Measurements from ENCODE around the gene KCNH1.
A peak's percentile ranks its signal among the peaks of the same experiment; 100 is the strongest.

Gene KCNH1

DNA sequence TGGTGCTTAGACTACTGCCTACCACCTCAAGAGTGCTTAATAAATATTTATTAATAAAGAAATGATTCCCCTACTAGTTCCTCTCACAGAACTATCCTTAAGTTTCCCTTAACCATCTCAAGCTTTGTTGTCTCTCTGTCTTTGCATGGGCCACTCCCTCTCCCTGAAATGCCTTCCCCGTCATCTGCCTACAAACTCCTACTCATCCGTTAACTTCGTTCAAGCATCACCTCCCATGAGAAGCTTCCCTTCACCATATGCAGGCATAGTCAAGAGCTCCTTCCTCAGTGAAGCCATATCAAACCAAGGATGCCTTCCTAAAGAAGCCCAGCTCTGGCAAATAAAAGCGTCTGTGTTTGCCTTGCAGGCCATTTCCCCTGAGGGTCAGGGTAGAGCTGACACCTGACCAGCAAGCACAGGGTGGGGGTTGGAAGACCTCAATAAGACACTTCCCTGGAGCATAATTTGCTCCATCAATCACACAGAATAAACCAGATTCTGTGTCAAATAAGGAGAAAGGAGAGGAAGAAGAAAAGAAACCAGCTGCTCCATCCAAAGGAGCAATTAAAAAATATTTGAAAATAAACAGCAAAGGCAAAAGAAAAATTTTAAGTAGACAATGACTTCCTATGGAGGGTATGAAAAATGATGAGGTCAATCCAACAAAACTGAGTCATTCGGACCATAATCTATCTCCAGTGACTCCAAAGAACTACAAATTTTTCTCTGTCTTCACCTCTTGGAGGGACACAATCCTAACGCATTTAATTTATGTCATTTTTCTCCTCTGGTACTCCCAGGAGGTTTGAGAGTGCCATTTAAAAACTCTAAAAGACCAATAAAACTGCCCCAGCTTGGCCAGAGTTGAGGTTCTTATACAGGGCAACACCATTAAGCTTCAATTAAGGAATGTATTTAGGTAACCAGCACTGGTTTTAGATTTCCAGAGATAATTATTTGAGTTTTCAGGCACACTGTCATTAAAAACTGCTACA, 303.6 kb downstream of the KCNH1 start:
- TF ChIP-seq, protein P1, sequence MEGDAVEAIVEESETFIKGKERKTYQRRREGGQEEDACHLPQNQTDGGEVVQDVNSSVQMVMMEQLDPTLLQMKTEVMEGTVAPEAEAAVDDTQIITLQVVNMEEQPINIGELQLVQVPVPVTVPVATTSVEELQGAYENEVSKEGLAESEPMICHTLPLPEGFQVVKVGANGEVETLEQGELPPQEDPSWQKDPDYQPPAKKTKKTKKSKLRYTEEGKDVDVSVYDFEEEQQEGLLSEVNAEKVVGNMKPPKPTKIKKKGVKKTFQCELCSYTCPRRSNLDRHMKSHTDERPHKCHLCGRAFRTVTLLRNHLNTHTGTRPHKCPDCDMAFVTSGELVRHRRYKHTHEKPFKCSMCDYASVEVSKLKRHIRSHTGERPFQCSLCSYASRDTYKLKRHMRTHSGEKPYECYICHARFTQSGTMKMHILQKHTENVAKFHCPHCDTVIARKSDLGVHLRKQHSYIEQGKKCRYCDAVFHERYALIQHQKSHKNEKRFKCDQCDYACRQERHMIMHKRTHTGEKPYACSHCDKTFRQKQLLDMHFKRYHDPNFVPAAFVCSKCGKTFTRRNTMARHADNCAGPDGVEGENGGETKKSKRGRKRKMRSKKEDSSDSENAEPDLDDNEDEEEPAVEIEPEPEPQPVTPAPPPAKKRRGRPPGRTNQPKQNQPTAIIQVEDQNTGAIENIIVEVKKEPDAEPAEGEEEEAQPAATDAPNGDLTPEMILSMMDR (IDR thresholded peaks at IDR 0.05; ENCODE audit: low read depth, low read length): no peak
- DNase-seq (ENCODE audit: low read depth, low spot score): no peak
- H3K4me3 ChIP-seq (ENCODE audit: low read depth, low read length): no peak overlapping the region
- in situ Hi-C loops (cut with HindIII; ENCODE audit: low sequenced_read_pairs): no loop called here

DNA sequence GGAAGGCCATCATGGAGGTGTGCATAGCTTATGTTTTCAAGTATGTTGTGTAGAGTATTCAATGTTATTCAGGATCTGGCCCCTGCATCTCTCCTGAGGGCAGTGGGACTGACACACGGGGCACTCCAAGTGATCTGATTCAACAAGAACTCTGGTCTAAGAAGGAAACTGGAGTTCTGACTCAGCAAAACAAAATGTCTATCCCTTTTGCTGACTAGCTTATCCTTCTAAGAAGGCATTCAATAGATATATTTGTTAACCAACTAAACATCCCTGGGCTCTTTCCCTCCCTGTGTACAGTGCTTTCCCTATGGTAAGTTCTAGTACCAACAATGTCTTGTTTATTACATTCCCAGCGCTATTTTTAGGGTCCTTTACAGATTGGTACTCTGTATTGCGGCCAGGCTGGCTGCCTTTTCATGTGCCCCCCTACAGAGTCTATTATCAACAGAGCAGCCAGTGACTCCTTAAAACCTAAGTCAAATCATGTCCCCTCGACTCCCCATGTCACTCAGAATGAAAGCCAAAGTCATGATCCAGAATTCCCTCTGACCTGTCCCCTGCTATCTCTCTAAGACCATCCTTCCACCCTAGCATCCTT, 304.9 kb downstream of the KCNH1 start:
- in situ Hi-C loops (cut with HindIII; ENCODE audit: low sequenced_read_pairs): no loop called here
- TF ChIP-seq, protein P1 (IDR thresholded peaks at IDR 0.05; ENCODE audit: low read depth, low read length): no peak
- DNase-seq (ENCODE audit: low read depth, low spot score): no peak

DNA sequence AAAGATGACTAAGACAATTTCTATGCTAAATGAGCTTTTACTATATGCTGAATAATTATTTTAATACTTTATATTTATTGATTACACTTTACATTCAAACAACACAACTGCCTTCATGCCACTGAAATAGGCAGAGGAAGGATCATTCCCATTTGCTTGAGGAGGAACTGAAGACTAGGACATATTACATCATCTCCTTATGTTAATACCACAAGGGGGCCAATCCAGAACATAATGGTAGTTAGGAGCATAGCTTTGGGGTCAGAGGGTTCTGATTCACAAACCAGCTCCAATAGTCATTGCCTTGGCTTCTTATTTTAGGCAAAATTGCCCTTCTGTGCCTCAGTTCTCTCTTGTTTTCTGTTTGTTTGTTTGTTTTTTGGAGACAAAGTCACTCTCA, 306.5 kb downstream of the KCNH1 start:
- no peak for DNase-seq (ENCODE audit: low read depth, low spot score)
- in situ Hi-C loops (cut with HindIII; ENCODE audit: low sequenced_read_pairs): no loop called here
- TF ChIP-seq, protein P1 (IDR thresholded peaks at IDR 0.05; ENCODE audit: low read depth, low read length): no peak
- H3K4me3 ChIP-seq (ENCODE audit: low read depth, low read length): no peak overlapping the region

More for the DNA sequence above, 304.9 kb downstream of the KCNH1 start:
- H3K4me3 ChIP-seq (ENCODE audit: low read depth, low read length): no peak overlapping the region

DNA sequence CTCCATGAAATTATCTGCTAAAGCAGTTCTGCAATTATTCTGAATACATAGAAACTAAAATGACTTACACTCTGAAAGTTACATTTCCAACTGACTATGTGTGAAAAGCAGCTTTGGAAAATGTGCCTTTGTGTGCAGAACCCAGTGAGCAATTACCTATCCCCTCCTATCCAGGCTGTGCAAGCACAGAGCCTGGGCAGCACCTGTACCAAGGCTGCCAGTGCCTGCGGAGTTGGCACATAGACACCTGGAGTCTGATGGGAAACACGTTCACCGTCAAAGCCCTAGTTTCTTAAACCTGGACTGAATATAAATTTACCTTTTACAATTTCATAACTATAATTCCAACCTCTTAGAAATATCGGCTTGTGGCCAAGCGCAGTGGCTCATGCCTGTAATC, 307.3 kb downstream of the KCNH1 start:
- no peak for DNase-seq (ENCODE audit: low read depth, low spot score)
- no peak overlapping the region for H3K4me3 ChIP-seq (ENCODE audit: low read depth, low read length)
- in situ Hi-C loops (cut with HindIII; ENCODE audit: low sequenced_read_pairs): no loop called here
- TF ChIP-seq, protein P1 (IDR thresholded peaks at IDR 0.05; ENCODE audit: low read depth, low read length): no peak

DNA sequence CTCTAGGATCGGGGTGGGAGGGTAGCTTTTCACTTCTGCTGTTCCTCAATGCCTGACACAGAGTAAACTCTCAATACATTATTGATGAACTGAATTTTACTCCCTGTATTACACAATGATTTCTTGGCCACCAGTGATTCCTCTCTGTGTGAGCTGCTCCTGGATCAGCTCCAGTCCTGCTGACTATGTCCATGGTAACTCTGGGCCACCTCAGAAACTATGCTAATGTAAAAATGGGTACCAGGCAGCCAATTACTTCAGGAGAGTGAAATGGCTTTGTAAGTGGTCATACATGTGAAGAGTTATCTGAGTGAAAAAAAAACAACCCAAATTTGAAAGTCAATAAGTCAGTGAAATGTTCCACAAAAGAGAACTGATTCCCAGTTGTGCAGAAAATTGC, 311.0 kb downstream of the KCNH1 start:
- DNase-seq (ENCODE audit: low read depth, low spot score): peak; percentile 17
- TF ChIP-seq, protein P1 (IDR thresholded peaks at IDR 0.05; ENCODE audit: low read depth, low read length): no peak
- H3K4me3 ChIP-seq (ENCODE audit: low read depth, low read length): no peak overlapping the region
- in situ Hi-C loops (cut with HindIII; ENCODE audit: low sequenced_read_pairs): no loop called here

DNA sequence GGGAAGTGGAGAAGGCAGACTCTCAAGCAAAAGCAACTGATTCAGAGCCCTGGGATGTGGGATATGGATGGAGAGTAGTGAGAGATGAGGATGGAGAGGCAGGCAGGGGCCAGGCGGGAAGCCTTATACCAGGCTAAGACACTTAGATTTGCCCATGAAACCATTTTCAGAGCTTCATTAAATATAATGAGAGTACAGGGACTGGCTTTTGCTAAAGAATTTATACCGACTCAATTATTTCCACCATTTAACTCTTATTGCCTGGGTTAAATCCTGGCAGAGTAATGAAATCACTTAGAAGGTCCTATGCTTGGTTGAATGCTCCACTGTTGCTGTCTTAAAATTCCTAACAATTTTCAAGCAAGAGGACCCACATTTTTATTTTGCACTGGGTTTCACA, 311.7 kb downstream of the KCNH1 start:
- no peak for DNase-seq (ENCODE audit: low read depth, low spot score)
- H3K4me3 ChIP-seq (ENCODE audit: low read depth, low read length): no peak overlapping the region
- TF ChIP-seq, protein P1 (IDR thresholded peaks at IDR 0.05; ENCODE audit: low read depth, low read length): no peak
- in situ Hi-C loops (cut with HindIII; ENCODE audit: low sequenced_read_pairs): no loop called here
